IPS-20b (cell line): Measurements from ENCODE around the gene CYP1B1.
A peak's percentile ranks its signal among the peaks of the same experiment; 100 is the strongest.
"Not testable (repeated sequence)": the region's sequence is repeated elsewhere in the genome, so short reads cannot be mapped to it uniquely, and the experiment has no call there.

ENCODE experiments used
- H3K27ac ChIP-seq: one replicate; pipeline ENCODE4 v1.5.1; 2013; ENCODE audit warnings: low read length
- H3K27me3 ChIP-seq: 2 replicates; pipeline ENCODE4 v1.6.1; 2013; ENCODE audit warnings: mild to moderate bottlenecking, low read length, inconsistent platforms; ENCODE audit not compliant: insufficient read depth
- H3K36me3 ChIP-seq: 2 replicates; pipeline ENCODE4 v1.6.1; 2013; ENCODE audit warnings: low read depth, mild to moderate bottlenecking, inconsistent platforms, low read length, moderate library complexity; ENCODE audit not compliant: insufficient read depth
- H3K4me1 ChIP-seq: 2 replicates; pipeline ENCODE4 v1.6.1; 2013; ENCODE audit warnings: mild to moderate bottlenecking, control low read depth, inconsistent platforms, low read length, moderate library complexity; ENCODE audit not compliant: insufficient read depth
- H3K4me3 ChIP-seq: 2 replicates; pipeline ENCODE4 v1.5.1; 2013; ENCODE audit warnings: mild to moderate bottlenecking, low read length, inconsistent platforms
- H3K9ac ChIP-seq: 2 replicates; pipeline ENCODE4 v1.6.1; 2013; ENCODE audit warnings: low read depth, mild to moderate bottlenecking, inconsistent platforms, low read length, moderate library complexity
- H3K9me3 ChIP-seq: 2 replicates; pipeline ENCODE4 v1.6.1; 2013; ENCODE audit warnings: mild to moderate bottlenecking, low read depth, low read length, inconsistent platforms; ENCODE audit not compliant: insufficient read depth

Gene CYP1B1

GRCh38 chr2:38084556-38084955 lies 8.6 kb upstream of the CYP1B1 start:
- not testable (repeated sequence) for H3K9ac ChIP-seq

DNA sequence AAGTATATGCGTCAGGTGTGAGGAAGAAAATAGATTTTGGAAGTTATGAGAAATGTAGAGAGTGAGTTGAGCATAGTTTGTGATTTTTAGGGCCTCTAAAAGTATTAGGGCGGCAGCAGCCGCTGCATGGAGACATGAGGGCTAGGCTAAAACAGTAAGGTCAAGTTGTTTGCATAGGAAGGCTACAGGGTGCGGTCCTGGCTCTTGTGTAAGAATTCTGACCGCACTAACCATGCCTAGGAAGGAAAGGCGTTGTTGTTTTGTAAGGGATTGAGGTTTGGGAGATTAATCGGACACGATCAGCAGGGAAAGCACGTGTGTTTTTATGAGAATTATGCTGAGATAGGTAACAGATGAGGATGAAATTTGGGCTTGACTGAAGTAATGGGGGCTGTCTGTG lies 6.8 kb upstream of the CYP1B1 start:
- not testable (repeated sequence) for H3K4me3 ChIP-seq, H3K27ac ChIP-seq, H3K9ac ChIP-seq, H3K36me3 ChIP-seq, H3K9me3 ChIP-seq
- peaks cover 41% of the 10 kb centered on the region for H3K27me3 ChIP-seq
- H3K4me1 ChIP-seq: peaks cover 26% of the 10 kb centered on the region

More at GRCh38 chr2:38084556-38084955, 8.6 kb upstream of the CYP1B1 start:
- H3K27ac ChIP-seq, H3K9me3 ChIP-seq, H3K4me3 ChIP-seq, H3K36me3 ChIP-seq: not testable (repeated sequence)
- H3K4me1 ChIP-seq: peaks cover 18% of the 10 kb centered on the region
- peaks cover 26% of the 10 kb centered on the region for H3K27me3 ChIP-seq

DNA sequence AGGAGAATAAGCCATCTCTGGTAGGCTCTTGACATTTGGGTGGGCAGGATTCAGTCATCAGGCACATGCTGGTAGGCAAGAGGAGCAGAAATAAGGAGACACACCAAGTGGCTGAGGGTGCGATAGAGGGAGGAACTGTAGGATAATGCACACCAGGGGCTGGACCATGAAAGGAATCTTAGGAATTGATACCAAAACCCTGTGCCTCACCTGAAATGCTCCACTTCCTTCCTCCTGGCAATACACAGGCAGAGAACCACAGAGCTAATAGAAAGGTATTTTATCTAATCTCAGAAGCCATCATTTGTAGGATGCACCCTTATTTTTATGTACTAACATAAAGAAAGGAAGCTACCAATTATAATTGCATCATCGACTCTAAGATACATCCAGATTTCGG lies 4.4 kb upstream of the CYP1B1 start:
- H3K4me1 ChIP-seq: peaks cover 19% of the 10 kb centered on the region
- H3K9ac ChIP-seq: no peak overlapping the region
- H3K36me3 ChIP-seq: no peaks in the 10 kb centered on the region
- H3K9me3 ChIP-seq: peaks cover 1% of the 10 kb centered on the region; the same call in 1 of the 2 replicates
- H3K4me3 ChIP-seq: no peak overlapping the region; the same call in 1 of the 2 replicates
- peaks cover 42% of the 10 kb centered on the region for H3K27me3 ChIP-seq
- H3K27ac ChIP-seq: no peak overlapping the region

DNA sequence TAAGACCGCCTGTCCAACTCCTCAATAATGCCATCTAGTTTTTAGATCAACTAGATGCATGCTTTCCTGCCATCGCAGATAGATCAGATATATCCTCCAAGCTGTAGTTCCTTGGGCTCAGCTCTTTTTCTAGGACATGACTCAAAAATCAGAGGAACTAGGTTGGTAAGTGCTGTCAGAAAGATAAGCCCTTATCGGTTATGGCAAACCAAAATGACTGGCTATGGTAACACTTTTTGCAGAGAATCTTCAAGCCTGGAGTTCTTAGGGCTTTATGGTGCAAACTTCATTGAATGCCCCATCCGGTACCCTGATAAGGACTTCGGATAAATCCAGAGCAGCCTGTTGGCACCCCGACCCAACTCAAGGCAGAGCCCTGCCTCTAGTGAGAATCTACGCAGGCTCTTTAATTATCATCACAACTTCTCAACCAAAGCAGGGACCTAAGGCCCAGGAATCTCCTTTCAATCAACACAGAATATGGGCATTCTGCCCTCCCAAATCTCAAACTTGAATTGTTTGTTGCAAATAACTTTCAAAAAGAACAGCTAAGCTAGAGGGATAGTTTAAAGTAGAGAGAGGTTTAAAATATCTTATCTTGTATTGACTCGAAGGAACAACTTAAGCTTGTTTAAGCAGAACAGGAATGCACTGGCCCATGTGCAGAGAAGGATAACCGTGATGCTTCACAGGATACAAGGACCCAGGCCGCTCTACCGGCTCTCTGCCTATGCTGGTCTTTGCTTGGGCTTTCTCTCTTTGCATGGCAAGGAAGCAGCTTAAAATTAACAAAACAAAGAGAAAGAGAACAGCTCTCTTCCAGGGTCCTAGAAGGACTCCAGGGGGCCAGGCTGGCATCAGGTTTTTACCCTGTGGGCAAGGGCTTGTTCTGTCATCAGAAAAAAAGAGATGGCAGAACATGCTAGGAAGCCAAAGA lies 3.4 kb upstream of the CYP1B1 start:
- H3K9me3 ChIP-seq: peaks cover 3% of the 10 kb centered on the region; the same call in 1 of the 2 replicates
- H3K27ac ChIP-seq: no peak overlapping the region
- 0 out of 2 replicates have a peak overlapping the region, but pooled peaks have one; percentile 16 for H3K9ac ChIP-seq
- H3K4me1 ChIP-seq: peaks cover 22% of the 10 kb centered on the region
- H3K27me3 ChIP-seq: peaks cover 51% of the 10 kb centered on the region
- H3K4me3 ChIP-seq: no peak overlapping the region; the same call in 1 of the 2 replicates
- H3K36me3 ChIP-seq: no peaks in the 10 kb centered on the region

DNA sequence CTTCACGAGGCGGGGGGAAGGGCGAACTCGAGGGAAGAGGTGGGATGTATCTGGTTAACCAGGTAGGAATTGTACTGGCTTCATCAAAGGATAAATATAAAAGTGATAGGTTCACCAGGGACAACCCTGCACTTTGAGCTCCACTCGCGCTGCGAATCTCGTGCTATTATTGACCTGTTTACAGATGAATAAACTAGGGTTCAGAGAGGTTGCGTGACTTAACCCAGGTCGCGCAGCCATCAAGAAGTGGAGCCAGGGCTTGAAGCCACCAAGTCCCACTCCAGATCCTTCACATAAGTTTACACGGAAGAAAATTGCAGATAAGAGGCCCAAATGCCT lies 1.4 kb upstream of the CYP1B1 start:
- H3K36me3 ChIP-seq: no peaks in the 10 kb centered on the region
- peaks cover 27% of the 10 kb centered on the region for H3K4me1 ChIP-seq
- H3K27ac ChIP-seq: no peak overlapping the region
- peak overlapping the region; percentile 54; the same call in 1 of the 2 replicates for H3K4me3 ChIP-seq
- peak overlapping the region; percentile 56; the same call in 1 of the 2 replicates for H3K9ac ChIP-seq
- peaks cover 71% of the 10 kb centered on the region for H3K27me3 ChIP-seq
- H3K9me3 ChIP-seq: peaks cover 3% of the 10 kb centered on the region; the same call in 1 of the 2 replicates

- Histone ChIP-seq H3K9me3 (peaks cover 3% of the 10 kb centered on the region; the same call in 1 of the 2 replicates), H3K4me3 (peak overlapping the region; percentile 54; the same call in 1 of the 2 replicates), H3K27ac (no peak overlapping the region), H3K4me1 (peaks cover 27% of the 10 kb centered on the region), H3K36me3 (no peaks in the 10 kb centered on the region), H3K9ac (peak overlapping the region; percentile 56; the same call in 1 of the 2 replicates), H3K27me3 (peaks cover 76% of the 10 kb centered on the region)
These were observed 919 bp upstream of the CYP1B1 start for GRCh38 chr2:38076710-38077430.

DNA sequence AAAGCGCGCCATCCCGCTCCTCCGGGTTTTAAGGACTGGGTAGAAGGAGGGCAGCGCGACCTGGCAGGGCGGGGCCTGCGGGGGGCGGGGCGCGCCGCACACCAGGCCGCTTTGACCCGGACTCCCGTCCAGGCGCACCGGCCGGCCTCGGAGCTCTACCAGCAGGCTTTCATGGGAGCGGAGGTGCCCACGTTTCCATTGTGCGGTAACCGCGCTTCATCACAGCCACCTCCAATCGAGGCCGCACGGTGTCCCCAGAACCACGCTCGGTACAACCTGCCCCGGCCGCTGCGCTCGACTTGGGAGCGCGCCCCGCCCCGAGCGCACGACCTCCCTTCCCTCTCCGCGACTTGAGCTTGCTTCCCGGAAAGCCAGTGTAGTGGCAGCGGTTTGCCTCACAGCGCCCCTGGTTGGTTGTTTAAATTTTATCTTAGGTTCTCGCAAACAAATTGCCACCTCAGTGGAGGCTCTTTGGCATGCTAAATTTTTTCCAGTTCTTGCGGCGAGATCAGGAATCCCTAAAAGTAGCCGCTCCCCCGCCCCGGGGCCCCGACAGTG lies 280 bp upstream of the CYP1B1 start:
- H3K9me3 ChIP-seq: peaks cover 3% of the 10 kb centered on the region; the same call in 1 of the 2 replicates
- peak overlapping the region; percentile 54 for H3K4me3 ChIP-seq
- peaks cover 27% of the 10 kb centered on the region for H3K4me1 ChIP-seq
- no peaks in the 10 kb centered on the region for H3K36me3 ChIP-seq
- peaks cover 82% of the 10 kb centered on the region for H3K27me3 ChIP-seq
- H3K27ac ChIP-seq: no peak overlapping the region
- H3K9ac ChIP-seq: no peak overlapping the region; the same call in 1 of the 2 replicates

DNA sequence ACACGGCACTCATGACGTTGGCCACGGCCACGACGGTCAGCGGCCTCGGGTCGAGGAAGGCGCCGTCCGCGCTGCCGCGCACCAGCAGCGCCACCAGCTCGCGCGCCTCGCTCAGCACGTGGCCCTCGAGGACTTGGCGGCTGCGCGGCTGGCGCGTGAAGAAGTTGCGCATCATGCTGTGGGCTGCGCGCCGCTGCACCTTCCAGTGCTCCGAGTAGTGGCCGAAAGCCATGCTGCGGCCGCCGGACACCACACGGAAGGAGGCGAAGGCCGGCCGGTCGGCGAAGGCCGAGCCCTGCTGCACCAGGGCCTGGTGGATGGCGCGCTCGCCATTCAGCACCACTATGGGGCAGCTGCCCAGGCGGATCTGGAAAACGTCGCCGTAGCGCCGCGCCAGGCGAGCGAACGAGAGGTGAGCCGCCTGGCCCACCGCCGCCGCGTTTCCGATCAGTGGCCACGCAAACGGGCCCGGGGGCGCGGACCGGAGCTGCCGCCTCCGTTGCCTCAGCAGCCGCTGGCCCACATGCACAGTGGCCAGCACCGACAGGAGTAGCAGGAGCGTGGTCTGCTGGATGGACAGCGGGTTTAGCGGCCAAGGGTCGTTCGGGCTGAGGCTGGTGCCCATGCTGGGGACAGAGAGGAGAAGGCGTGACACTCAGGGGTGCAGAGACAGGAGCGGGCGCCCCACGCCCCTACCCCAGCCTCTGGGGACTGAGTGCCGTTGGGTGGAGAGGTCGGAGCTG lies 1.0 kb downstream of the CYP1B1 start:
- Histone ChIP-seq H3K27me3 (peaks cover 95% of the 10 kb centered on the region), H3K9me3 (peaks cover 3% of the 10 kb centered on the region; the same call in 1 of the 2 replicates), H3K9ac (no peak overlapping the region), H3K4me1 (peaks cover 21% of the 10 kb centered on the region), H3K27ac (no peak overlapping the region), H3K4me3 (peak overlapping the region; percentile 54), H3K36me3 (no peaks in the 10 kb centered on the region)

- H3K9me3 ChIP-seq: peaks cover 3% of the 10 kb centered on the region; the same call in 1 of the 2 replicates
- H3K36me3 ChIP-seq: no peaks in the 10 kb centered on the region
- H3K4me1 ChIP-seq: peaks cover 15% of the 10 kb centered on the region
- H3K4me3 ChIP-seq: peak overlapping the region; percentile 54
- no peak overlapping the region for H3K9ac ChIP-seq
- peaks cover 93% of the 10 kb centered on the region for H3K27me3 ChIP-seq
- no peak overlapping the region for H3K27ac ChIP-seq
These were observed 1.7 kb downstream of the CYP1B1 start for GRCh38 chr2:38074058-38074763.

GRCh38 chr2:38073211-38074057 lies 2.5 kb downstream of the CYP1B1 start:
- Histone ChIP-seq H3K27ac (no peak overlapping the region), H3K36me3 (no peaks in the 10 kb centered on the region), H3K9me3 (peaks cover 3% of the 10 kb centered on the region; the same call in 1 of the 2 replicates), H3K4me1 (peaks cover 10% of the 10 kb centered on the region; the same call in 1 of the 2 replicates), H3K27me3 (peaks cover 85% of the 10 kb centered on the region), H3K4me3 (peak overlapping the region; percentile 54), H3K9ac (no peak overlapping the region)
